Erythroblast (primary cell): ENCODE data around the gene ST7.

Source experiments
- DNase-seq, 2 experiments: peaks; one replicate each; lab custom pipeline; 2025; lab: John Stamatoyannopoulos, UW
- GATA1 ChIP-seq: IDR thresholded peaks from 2 replicates; pipeline ENCODE4 v1.6.1; 2011; ENCODE audit warnings: low read depth, mild to moderate bottlenecking, control low read depth, low read length, moderate library complexity
- POLR2A ChIP-seq: IDR thresholded peaks from 2 replicates; pipeline ENCODE4 v1.6.1; 2011; ENCODE audit warnings: mild to moderate bottlenecking, low read length

The ST7 gene, protein sequence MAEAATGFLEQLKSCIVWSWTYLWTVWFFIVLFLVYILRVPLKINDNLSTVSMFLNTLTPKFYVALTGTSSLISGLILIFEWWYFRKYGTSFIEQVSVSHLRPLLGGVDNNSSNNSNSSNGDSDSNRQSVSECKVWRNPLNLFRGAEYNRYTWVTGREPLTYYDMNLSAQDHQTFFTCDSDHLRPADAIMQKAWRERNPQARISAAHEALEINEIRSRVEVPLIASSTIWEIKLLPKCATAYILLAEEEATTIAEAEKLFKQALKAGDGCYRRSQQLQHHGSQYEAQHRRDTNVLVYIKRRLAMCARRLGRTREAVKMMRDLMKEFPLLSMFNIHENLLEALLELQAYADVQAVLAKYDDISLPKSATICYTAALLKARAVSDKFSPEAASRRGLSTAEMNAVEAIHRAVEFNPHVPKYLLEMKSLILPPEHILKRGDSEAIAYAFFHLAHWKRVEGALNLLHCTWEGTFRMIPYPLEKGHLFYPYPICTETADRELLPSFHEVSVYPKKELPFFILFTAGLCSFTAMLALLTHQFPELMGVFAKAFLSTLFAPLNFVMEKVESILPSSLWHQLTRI

DNA sequence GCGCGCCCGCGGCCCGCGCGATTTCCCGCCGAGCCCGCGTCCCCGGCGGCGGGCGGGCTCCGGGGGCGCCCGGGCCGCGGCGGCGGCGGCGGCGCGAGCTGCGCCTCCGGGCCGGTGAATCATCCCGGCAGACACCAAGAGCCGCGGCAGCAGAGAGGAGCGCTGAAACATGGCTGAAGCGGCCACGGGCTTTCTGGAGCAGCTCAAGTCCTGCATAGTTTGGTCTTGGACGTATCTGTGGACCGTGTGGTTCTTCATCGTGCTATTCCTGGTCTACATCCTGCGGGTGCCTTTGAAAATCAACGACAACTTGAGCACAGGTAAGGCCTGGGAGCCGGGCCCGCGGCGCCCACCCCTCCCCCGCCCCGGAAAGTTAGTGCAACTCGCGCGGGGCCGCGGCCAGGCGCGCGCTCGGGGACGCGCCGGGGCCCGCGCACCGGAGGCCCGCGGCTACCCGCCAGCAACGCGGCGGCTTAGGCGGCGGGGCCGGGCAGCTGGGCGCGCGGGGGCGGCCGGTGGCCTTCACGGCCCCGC lies at the start of gene ST7:
TSS of gene ST7 (plus strand) at position 130 of the 534 bp plus-strand sequence. CDS start at position 170, 40 bp downstream.
- no peak for TF ChIP-seq GATA1
- peak; percentile 73 for TF ChIP-seq POLR2A
- DNase-seq = peak; percentile 82 to 92

GRCh38 chr7:116906391-116906790 lies 46.9 kb upstream of the ST7 start:
- TF ChIP-seq GATA1 = no peak
- TF ChIP-seq POLR2A = no peak
- DNase-seq = no peak

GRCh38 chr7:116910383-116910782 lies 42.9 kb upstream of the ST7 start:
- TF ChIP-seq POLR2A = no peak
- no peak for TF ChIP-seq GATA1
- no peak for DNase-seq

GRCh38 chr7:116911801-116912200 lies 41.5 kb upstream of the ST7 start:
- TF ChIP-seq GATA1 (no peak), POLR2A (no peak)
- DNase-seq = no peak

DNA sequence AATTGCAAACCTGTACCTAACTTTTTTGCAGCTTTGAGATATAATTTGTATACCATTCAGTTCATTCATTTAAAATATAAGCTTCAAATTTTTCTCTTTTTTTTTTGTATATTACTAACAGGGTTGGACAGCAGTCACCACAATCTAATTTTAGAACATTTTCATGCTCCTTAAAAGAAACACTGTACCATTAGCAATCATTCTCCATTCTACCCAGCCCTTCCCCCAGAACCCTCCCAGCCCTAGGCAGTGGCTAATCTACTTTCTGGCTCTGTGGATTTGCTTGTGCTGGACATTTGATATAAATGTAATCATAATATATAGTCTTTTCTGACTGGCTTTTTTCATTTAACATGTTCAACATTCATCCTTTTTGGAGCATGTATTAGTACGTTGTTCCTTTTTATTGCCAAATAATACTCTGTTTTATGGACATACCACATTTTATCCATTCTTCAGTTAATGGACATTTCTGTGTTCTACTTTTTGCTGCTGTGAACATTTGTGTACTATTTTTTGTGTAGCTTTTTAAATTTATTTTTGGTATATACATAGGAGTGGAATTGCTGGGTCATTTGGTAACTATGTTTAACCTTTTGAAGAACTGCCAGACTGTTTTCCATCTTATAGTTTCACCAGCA lies 40.9 kb upstream of the ST7 start:
- DNase-seq = no peak
- TF ChIP-seq GATA1 (no peak), POLR2A (no peak)

DNA sequence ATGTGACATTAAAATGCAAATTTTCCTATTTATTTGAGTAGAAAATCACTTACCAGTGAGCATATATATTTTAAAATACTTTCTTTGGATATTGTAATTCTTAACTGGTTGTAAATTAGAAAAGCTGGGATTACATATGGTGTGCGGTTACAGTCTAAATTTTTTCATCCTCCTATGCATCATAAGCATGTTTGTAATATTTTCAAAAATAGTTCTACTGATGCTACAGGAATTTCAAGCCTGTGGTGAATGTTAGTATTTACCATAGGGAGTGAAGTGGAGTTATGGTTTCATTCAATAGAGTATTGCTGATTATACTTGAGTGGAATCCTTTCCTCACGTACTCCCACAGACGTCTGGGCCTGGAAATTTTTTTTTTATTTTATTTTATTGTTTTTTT lies 34.6 kb upstream of the ST7 start:
- DNase-seq = no peak
- TF ChIP-seq POLR2A = no peak
- no peak for TF ChIP-seq GATA1

GRCh38 chr7:116920359-116920758 lies 32.9 kb upstream of the ST7 start:
- DNase-seq = no peak
- TF ChIP-seq GATA1 = no peak
- no peak for TF ChIP-seq POLR2A

DNA sequence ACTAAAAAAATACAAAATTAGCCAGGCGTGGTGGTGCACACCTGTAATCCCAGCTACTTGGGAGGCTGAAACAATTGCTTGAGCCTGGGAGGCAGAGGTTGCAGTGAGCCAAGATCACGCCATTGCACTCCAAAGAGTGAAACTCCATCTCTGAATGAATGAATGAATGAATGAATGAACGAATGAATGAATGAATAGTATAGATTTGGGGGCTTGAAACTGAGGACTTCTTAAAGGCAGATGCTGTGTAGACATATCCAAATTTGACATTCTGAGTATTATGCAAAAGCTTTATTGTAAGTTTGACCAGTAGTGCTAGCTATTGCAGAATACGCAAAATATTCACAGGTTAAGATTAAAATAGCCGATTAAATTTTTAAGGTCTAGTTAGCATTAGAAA lies 30.8 kb upstream of the ST7 start:
- no peak for DNase-seq
- TF ChIP-seq POLR2A (no peak), GATA1 (no peak)

- no peak for DNase-seq
- TF ChIP-seq GATA1 (no peak), POLR2A (no peak)
Measured at GRCh38 chr7:116924741-116925140, 28.6 kb upstream of the ST7 start.

DNA sequence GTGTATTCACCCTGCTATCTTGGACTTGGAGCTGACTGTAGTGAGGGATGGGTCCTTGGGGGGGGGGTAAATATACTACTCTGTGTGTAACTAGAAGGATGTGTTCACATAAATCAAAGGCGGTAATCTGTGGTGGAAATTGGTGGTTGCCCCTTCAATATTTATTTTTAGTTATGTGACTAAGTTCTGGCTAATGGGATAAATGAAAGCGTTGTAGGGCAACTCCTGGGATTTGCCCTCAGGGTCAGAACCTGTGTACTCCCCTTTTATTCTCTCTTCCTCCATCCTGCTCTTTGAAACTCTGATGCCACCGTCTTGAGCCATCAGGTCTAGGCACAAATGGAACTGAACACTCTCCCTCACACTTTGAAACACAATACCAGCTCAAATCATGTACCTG lies 24.3 kb upstream of the ST7 start:
- no peak for TF ChIP-seq POLR2A
- TF ChIP-seq GATA1 = no peak

DNA sequence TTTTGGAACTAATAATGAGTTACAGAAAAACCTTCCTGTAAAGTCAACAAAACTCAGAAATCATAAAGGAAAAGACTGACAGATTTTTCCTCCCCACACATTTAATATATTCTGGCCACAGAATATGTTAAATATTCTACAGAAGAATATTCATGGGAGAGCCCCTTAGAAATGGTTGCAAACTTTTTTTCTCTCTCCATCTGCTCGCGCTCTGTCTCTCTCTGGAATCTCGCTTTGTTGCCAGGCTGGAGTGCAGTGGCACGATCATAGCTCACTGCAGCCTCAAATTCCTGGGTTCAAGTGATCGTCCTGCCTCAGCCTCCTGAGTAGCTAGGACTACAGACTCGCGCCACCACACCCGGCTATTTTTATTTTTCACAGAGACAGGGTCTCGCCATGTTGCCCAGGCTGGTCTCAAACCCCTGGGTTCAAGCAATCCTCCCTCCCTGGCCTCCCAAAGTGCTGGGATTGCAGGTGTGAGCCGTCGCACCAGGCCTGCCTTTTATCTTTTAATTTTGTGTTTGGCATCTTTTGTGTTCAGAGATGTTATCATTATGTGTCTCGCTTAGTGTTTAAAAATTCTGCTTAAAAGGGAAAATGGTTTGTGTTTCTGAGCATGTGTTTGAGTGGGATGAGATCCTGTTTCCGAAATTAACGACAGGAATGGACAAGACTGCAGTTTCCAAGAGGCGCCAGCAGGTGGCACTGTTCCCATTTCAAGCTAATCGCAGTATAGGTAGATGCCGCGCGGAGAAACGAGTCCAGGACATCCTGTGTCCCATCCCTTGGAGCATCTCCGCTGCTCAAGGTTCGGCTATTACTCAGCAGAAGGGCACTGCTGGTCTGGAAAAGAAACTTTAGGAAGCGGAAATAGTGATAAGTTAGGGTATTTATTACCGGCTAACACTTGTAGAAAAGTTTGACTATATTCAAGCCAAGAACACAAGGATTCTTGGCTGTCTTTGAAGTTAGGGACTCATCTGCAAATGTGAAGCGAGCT lies 23.1 kb upstream of the ST7 start:
- TF ChIP-seq GATA1 (no peak), POLR2A (no peak)
- peak; percentile 79 to 91 for DNase-seq

More for the DNA sequence above, 24.3 kb upstream of the ST7 start:
- no peak for DNase-seq

GRCh38 chr7:116932566-116932965 lies 20.7 kb upstream of the ST7 start:
- DNase-seq = no peak

DNA sequence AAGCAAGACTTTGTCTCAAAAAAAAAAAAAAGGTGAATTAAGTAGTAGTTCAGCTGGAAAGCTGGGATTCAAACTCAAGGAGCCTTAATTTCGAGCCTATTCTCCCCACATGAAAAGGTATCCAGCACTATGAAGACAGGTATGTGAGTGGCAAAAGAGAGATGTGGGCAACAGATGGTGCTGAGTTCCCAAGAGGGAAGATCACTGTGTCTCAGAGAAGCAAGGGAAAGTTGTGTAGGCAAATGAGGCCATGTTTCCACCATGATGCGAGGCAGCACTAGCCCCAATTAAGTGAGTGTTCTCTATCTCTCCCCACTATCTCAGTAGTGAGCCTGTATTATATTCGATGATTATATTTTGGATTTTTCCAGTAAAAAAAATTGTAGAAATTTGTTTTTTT lies 19.8 kb upstream of the ST7 start:
- DNase-seq = no peak
- TF ChIP-seq POLR2A (no peak), GATA1 (no peak)

More at GRCh38 chr7:116932566-116932965, 20.7 kb upstream of the ST7 start:
- TF ChIP-seq POLR2A (no peak), GATA1 (no peak)
